ENCODE data around the gene GDPD2.

Gene GDPD2

DNA sequence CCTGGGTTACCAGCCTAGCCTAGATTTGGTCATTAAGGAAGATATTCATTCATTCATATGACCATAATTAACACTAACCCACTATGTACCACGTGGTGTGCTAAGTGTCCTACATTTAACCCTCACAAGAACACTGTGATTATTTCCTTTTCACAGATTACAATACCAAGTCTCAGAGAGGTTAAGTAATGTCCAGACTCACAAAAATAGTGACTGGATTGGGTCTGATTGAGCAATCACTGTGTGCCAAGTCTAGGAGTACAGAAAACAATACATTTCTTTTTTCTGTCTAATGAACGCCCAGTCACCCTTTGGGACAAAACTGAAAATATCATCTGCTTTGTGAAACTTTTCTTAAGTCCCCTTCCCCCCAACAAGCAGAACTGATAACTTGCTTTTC lies 13.9 kb downstream of the GDPD2 start:
- peak; percentile 24 for DNase-seq (ENCODE audit: low read depth)
- TF ChIP-seq, protein P1, sequence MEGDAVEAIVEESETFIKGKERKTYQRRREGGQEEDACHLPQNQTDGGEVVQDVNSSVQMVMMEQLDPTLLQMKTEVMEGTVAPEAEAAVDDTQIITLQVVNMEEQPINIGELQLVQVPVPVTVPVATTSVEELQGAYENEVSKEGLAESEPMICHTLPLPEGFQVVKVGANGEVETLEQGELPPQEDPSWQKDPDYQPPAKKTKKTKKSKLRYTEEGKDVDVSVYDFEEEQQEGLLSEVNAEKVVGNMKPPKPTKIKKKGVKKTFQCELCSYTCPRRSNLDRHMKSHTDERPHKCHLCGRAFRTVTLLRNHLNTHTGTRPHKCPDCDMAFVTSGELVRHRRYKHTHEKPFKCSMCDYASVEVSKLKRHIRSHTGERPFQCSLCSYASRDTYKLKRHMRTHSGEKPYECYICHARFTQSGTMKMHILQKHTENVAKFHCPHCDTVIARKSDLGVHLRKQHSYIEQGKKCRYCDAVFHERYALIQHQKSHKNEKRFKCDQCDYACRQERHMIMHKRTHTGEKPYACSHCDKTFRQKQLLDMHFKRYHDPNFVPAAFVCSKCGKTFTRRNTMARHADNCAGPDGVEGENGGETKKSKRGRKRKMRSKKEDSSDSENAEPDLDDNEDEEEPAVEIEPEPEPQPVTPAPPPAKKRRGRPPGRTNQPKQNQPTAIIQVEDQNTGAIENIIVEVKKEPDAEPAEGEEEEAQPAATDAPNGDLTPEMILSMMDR (conservative IDR thresholded peaks at IDR 0.05; ENCODE audit: control insufficient read depth, insufficient read depth, low read depth, low read length) = no peak
- no peak overlapping the region for H3K4me3 ChIP-seq (ENCODE audit: control insufficient read depth, low read depth, low read length)

DNA sequence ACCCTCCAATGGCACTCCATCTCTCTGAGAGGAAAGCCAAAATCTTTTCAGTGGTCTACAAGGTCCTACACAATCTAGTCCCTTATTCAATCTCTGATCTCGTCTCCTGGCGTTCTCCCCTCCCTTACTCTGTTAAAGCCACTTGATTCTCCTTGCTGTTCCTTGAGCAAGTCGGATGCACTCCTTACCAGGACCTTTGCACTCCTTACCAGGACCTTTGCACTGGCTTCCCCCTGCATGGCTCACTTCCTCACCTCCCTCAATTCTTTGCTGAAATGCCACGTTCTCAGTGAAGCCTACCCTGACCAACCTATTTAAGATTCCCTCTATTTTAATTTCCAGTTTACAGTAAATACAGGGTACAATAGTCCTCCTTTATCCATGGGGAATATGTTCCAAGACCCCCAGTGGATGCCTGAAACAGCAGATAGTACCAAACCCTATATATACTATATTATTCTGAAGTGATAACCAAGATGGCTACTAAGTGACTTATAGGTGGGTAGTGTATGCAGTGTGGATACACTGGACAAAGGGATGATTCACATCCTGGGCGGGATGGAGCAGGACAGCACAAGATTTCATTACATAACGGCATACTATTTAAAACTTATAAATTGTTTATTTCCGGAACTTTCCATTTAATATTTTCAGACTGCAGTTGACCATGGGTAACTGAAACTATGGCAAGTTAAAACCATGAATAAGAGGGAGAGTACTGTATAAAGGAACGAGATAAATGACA lies 15.0 kb downstream of the GDPD2 start:
- DNase-seq (ENCODE audit: low read depth) = no peak
- H3K4me3 ChIP-seq (ENCODE audit: control insufficient read depth, low read depth, low read length) = no peak overlapping the region
- TF ChIP-seq, protein P1 (conservative IDR thresholded peaks at IDR 0.05; ENCODE audit: control insufficient read depth, insufficient read depth, low read depth, low read length) = no peak

DNA sequence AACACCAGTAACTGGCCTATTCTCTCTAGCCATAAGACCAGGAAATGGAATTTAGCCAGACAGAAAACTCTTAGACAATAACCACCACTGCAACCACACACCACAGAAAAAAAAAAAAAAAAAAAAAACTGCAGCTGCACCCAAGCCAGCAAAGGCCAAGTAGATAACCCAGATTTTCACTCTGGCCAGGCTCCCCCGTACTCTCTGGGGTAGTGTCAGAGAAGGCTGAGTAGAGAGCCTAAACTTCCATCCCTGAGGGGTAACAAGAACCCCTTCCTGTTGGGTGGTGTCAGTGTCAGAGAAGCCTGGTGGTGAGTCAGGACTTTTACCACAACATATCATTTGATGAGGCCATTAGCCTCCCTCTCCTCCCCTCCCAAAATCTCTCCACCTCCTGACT lies 15.9 kb downstream of the GDPD2 start:
- no peak overlapping the region for H3K4me3 ChIP-seq (ENCODE audit: control insufficient read depth, low read depth, low read length)
- DNase-seq (ENCODE audit: low read depth) = peak; percentile 30
- TF ChIP-seq, protein P1 (conservative IDR thresholded peaks at IDR 0.05; ENCODE audit: control insufficient read depth, insufficient read depth, low read depth, low read length) = no peak

DNA sequence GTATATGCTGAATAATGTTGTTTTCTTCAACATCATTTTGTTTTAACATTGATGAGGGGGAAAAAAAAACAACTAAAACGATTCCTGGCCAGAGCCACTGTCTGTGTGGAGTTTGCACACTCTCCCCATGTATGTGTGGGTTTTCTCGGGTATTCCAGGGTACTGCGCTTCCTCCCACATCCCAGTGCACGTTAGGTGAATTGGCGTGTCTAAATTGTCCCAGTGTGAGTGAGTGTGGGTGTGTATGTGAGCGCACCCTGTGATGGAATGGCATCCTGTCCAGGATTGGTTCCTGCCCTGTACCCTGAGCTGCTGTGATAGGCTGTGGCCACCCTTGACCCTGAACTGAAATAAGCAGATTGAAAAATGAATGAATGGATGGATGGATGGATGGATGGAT lies 19.1 kb downstream of the GDPD2 start:
- no peak for DNase-seq (ENCODE audit: low read depth)

DNA sequence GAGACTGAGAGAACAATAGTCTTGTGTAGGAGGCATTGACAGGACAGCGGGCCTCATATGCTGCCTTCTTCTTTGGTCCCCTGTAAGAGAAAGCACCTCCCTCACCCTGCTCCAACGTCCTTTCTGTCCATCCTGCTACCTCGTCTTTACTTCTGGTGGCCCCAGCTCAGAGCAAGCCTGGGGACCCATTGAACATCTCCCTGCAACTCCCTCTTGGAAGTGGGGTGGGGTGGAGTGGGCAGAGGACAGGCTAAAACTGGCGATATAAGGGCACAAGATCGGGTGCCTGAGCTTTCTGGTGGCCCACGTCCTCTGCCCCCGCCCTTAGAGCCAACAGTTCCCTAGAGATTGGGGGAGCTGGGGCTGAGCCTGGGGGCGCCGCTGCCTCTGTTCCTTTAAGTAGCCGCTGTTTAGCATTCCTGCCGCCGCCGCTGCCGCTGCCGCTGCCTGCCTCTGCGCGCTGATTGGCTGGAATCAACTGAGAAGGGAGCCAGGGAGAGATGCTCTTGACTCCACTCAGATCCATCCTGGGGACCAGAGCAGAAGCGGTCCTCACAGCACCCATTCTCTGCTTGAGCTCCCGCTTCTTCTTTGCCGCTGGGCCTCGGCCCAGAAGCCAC lies 21.3 kb downstream of the GDPD2 start, which contains the start of gene DLG3:
Gene DLG3 (plus strand): TSS at position 510 of the 620 bp plus-strand sequence. CDS start 367 bp downstream, outside the sequence.
- DNase-seq (ENCODE audit: low read depth) = peak; percentile 29
- TF ChIP-seq, protein P1 (conservative IDR thresholded peaks at IDR 0.05; ENCODE audit: control insufficient read depth, insufficient read depth, low read depth, low read length) = no peak
- H3K4me3 ChIP-seq (ENCODE audit: control insufficient read depth, low read depth, low read length) = no peak within 1 kb of the TSS

More for the DNA sequence above, 19.1 kb downstream of the GDPD2 start:
- TF ChIP-seq, protein P1 (conservative IDR thresholded peaks at IDR 0.05; ENCODE audit: control insufficient read depth, insufficient read depth, low read depth, low read length) = no peak
- no peak overlapping the region for H3K4me3 ChIP-seq (ENCODE audit: control insufficient read depth, low read depth, low read length)

DNA sequence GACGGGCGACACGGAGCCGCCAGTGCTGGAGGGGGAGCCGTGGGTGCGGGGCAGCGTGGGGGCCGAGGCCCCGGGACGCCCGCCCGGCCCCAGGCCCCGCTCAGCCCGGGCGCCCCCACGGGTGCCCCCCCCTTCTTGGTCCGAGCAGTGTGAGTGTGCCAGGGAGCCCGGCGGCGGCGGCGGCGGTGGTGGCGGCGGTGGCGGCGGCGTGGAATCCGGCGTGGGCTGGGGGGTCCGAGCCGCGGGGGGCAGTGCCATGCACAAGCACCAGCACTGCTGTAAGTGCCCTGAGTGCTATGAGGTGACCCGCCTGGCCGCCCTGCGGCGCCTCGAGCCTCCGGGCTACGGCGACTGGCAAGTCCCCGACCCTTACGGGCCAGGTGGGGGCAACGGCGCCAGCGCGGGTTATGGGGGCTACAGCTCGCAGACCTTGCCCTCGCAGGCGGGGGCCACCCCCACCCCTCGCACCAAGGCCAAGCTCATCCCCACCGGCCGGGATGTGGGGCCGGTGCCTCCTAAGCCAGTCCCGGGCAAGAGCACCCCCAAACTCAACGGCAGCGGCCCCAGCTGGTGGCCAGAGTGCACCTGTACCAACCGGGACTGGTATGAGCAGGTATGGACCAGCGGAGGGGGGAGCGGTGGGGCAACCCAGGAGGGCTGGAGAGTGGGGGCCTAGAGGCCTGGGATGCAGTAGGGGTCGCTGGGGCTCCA lies 22.0 kb downstream of the GDPD2 start:
- DNase-seq (ENCODE audit: low read depth) = no peak
- H3K4me3 ChIP-seq (ENCODE audit: control insufficient read depth, low read depth, low read length) = no peak overlapping the region

More for the DNA sequence above, 22.0 kb downstream of the GDPD2 start:
- TF ChIP-seq, protein P1 (conservative IDR thresholded peaks at IDR 0.05; ENCODE audit: control insufficient read depth, insufficient read depth, low read depth, low read length) = no peak

Measured in fibroblast of mammary gland (primary cell).